ENCODE data around the gene EHD2. TPM values are rescaled to one million over a fixed set of nuclear protein-coding genes. Genes with fewer than 3 reads are reported as not detected.
"Not testable (repeated sequence)": the region's sequence is repeated elsewhere in the genome, so short reads cannot be mapped to it uniquely, and the experiment has no call there.

Gene EHD2
- total RNA-seq, 8 experiments from 2014 or later: 0.38 to 43.6 (median 4.8) TPM

DNA sequence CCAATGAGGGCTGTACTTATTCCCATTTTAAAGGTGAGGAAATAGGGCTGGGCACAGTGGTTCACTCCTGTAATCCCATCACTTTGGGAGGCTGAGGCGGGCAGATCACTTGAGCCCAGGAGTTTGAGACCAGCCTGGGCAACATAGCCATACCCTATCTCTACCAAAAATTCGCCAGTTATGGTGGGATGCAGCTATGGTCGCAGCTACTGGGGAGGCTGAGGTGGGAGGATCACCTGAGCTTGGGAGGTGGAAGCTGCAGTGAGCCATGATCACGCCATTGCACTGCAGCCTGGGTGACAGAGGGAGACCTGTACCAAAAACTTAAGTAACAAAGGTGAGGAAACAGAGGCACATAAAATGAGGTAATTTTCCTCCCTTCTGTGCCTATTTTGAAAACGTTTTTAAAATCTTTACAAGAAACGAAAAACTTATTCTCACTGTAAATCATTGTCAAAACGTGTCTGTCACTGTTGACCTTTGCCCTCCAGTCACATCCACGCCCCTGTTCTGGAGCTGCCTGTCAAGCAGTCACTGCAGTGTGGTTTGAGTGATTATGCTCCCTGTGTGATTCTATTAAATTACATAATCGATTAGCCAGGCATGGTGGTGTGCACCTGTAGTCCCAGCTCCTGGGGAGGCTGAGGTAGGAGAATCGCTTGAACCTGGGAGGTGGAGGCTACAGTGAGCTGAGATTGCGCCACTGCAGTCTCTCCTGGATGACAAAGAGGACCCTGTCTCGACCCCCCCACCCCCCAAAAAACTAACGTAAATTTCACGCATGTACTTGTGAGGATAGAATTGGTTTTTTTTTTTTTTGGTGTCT is 44.6 kb downstream of the EHD2 start:
- ATAC-seq (replicated peaks in 6 of 8): no peak
- H3K4me3 ChIP-seq: no peak overlapping the region
- H3K27ac ChIP-seq: no peak overlapping the region
- H3K4me1 ChIP-seq (replicated peaks in 1 of 2): no peaks in the 10 kb centered on the region
- in situ Hi-C loops (cut with MboI; ENCODE audit: low pct_unique_long_range_greater_than_20kb in 2 of 9, low sequenced_read_pairs in 9 of 9, unreplicated experiment in 9 of 9): no loop called here
- 60 to 100% (median 84%) methylated on average over 1 to 10 of the region's 14 CpGs for WGBS, 10 experiments

DNA sequence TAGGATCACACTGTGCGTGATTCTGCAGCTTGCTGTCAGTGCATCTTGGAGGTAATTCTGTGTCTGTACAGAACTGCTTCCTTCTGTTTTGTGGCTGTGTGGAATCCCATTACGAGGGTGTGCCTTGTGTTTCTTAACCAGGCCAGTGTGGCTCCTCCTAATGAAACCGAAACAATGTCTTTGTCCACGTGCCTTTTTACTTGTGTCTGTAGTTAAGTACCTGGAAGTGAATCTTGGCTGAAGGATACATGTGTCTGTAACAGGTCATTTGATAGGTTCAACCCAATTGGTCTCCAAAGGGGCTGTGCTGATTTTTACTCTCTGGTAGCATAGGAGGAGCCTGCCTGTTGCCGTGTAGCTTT is 45.2 kb downstream of the EHD2 start:
- Histone ChIP-seq H3K4me3 (no peak overlapping the region), H3K27ac (no peak overlapping the region), H3K4me1 (replicated peaks in 1 of 2) (no peaks in the 10 kb centered on the region)
- in situ Hi-C loops (cut with MboI; ENCODE audit: low pct_unique_long_range_greater_than_20kb in 2 of 9, low sequenced_read_pairs in 9 of 9, unreplicated experiment in 9 of 9): no loop called here
- WGBS, 10 experiments: 17 to 100% (median 98%) methylated on average over 1 to 5 of the region's 5 CpGs; no CpG with 5 or more reads in 1 of the 10 experiments
- ATAC-seq (replicated peaks in 6 of 8): peak in 1 of 8 experiments; percentile 42

DNA sequence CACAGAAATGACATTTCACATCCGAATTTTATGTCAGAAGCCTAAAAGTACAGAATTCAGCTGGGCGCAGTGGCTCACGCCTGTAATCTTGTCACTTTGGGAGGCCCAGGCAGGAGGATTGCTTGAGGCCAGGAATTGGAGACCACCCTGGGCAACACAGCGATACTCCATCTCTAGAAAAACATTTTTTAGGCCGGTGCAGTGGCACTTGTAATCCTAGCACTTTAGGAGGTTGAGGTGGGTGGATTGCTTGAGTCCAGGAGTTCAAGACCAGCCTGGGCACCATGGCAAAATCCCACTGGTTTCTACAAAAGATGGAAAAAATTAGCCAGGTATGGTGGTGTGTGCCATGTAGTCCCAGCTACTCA is 47.4 kb downstream of the EHD2 start:
- 80 to 100% (median 98%) methylated on average over 1 to 5 of the region's 5 CpGs; no CpG with 5 or more reads in 3 of the 10 experiments for WGBS, 10 experiments
- no peak for ATAC-seq (replicated peaks in 6 of 8)
- Histone ChIP-seq H3K4me1 (replicated peaks in 1 of 2) (no peaks in the 10 kb centered on the region), H3K27ac (no peak overlapping the region), H3K4me3 (no peak overlapping the region)
- in situ Hi-C loops (cut with MboI; ENCODE audit: low pct_unique_long_range_greater_than_20kb in 2 of 9, low sequenced_read_pairs in 9 of 9, unreplicated experiment in 9 of 9): no loop called here

DNA sequence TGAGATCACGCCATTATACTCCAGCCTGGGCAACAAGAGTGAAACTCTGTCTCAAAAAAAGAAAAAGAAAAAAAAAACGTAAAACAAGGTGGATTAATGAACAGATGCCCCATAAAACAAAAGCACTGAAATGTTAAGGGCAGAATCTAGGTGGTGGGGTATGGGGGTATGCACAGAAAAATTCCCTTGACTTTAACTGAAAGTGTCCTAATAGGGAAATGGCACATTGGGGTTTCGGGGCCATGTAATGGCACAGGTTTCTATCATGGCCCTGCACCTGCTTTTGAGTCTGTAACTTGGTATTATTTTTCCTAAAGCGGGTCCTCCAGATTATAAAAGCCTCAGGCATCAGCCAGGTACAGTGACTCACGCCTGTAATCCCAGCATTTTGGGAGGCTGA is 48.3 kb downstream of the EHD2 start:
- Histone ChIP-seq H3K27ac (no peak overlapping the region), H3K4me1 (replicated peaks in 1 of 2) (no peaks in the 10 kb centered on the region), H3K4me3 (no peak overlapping the region)
- WGBS, 10 experiments: 57 to 100% (median 100%) methylated on average over 1 to 3 of the region's 5 CpGs; no CpG with 5 or more reads in 1 of the 10 experiments
- in situ Hi-C loops (cut with MboI; ENCODE audit: low pct_unique_long_range_greater_than_20kb in 2 of 9, low sequenced_read_pairs in 9 of 9, unreplicated experiment in 9 of 9): no loop called here
- no peak for ATAC-seq (replicated peaks in 6 of 8)

DNA sequence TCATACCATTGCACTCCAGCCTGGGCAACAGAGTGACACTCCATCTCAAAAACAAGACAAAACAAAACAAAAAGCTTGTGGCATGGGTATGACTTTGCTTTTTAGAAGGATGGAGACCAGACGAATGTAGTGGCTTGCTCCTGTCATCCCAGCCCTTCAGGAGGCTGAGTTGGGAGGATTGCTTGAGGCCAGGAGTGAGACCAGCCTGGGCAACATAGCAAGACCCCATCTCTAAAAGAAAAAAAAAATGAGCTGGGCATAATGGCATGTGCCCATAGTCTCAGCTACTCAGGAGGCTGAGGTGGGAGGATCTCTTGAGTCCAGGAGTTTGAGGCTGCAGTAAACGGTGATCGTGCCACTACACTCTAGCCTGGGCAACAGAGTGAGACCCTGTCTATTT is 48.9 kb downstream of the EHD2 start:
- no peak for ATAC-seq (replicated peaks in 6 of 8)
- in situ Hi-C loops (cut with MboI; ENCODE audit: low pct_unique_long_range_greater_than_20kb in 2 of 9, low sequenced_read_pairs in 9 of 9, unreplicated experiment in 9 of 9): no loop called here
- Histone ChIP-seq H3K4me1 (replicated peaks in 1 of 2) (no peaks in the 10 kb centered on the region), H3K27ac (no peak overlapping the region), H3K4me3 (no peak overlapping the region)
- 40 to 100% (median 95%) methylated on average over 1 to 3 of the region's 3 CpGs; no CpG with 5 or more reads in 4 of the 10 experiments for WGBS, 10 experiments

GRCh38 chr19:47762615-47763308 is 49.5 kb downstream of the EHD2 start:
- H3K4me3 ChIP-seq: no peak overlapping the region
- in situ Hi-C loops (cut with MboI; ENCODE audit: low pct_unique_long_range_greater_than_20kb in 2 of 9, low sequenced_read_pairs in 9 of 9, unreplicated experiment in 9 of 9): no loop called here
- H3K4me1 ChIP-seq (replicated peaks in 1 of 2): no peaks in the 10 kb centered on the region
- ATAC-seq (replicated peaks in 6 of 8): peak in 2 of 8 experiments; percentile 5 to 9
- no peak overlapping the region for H3K27ac ChIP-seq
- WGBS, 10 experiments: 36 to 100% (median 84%) methylated on average over 1 to 17 of the region's 18 CpGs

DNA sequence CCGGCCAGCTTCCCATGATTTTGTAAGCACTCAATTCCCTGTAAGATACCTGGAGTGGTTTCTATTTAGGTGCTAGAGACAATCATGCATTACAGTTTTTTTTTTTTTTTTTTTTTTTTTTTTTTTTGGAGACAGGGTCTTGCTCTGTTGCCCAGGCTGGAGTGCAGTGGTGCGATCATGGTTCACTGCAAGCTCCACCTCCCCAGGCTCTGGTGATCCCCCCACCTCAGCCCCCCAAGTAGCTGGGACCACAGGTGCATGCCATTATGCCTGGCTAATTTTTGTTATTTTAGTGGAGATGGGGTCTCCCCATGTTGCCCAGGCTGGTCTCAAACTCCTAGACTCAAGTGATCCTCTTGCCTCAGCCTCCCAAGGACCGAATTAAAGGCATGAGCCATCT is 51.5 kb downstream of the EHD2 start:
- in situ Hi-C loops (cut with MboI; ENCODE audit: low pct_unique_long_range_greater_than_20kb in 2 of 9, low sequenced_read_pairs in 9 of 9, unreplicated experiment in 9 of 9); H3K4me1 ChIP-seq (replicated peaks in 1 of 2); H3K27ac ChIP-seq; ATAC-seq (replicated peaks in 6 of 8); H3K4me3 ChIP-seq: not testable (repeated sequence)
- 60 to 100% (median 80%) methylated on average over 1 to 3 of the region's 3 CpGs; no CpG with 5 or more reads in 5 of the 10 experiments for WGBS, 10 experiments

- H3K4me1 ChIP-seq (replicated peaks in 1 of 2): peaks cover 0 to 5% of the 10 kb centered on the region in 2 donors
- H3K27ac ChIP-seq: no peak overlapping the region
- 0 to 100% methylated on average over 1 to 2 of the region's 19 CpGs; no CpG with 5 or more reads in 8 of the 10 experiments for WGBS, 10 experiments
- peak; percentile 59 to 84 (median 76) for ATAC-seq (replicated peaks in 6 of 8)
- no peak overlapping the region for H3K4me3 ChIP-seq
- in situ Hi-C loops (cut with MboI; ENCODE audit: low pct_unique_long_range_greater_than_20kb in 2 of 9, low sequenced_read_pairs in 9 of 9, unreplicated experiment in 9 of 9): no loop called here
Measured at GRCh38 chr19:47765523-47766358, 52.5 kb downstream of the EHD2 start.

- WGBS, 10 experiments: 100% methylated on average over 3 of the region's 7 CpGs; no CpG with 5 or more reads in 9 of the 10 experiments
- Histone ChIP-seq H3K27ac (no peak overlapping the region), H3K4me3 (no peak overlapping the region), H3K4me1 (replicated peaks in 1 of 2) (peaks cover 0 to 5% of the 10 kb centered on the region in 2 donors)
- in situ Hi-C loops (cut with MboI; ENCODE audit: low pct_unique_long_range_greater_than_20kb in 2 of 9, low sequenced_read_pairs in 9 of 9, unreplicated experiment in 9 of 9): no loop called here
- no peak for ATAC-seq (replicated peaks in 6 of 8)
Measured at GRCh38 chr19:47766359-47766620, 53.1 kb downstream of the EHD2 start.

GRCh38 chr19:47766670-47767069 is 53.4 kb downstream of the EHD2 start:
- no peak for ATAC-seq (replicated peaks in 6 of 8)
- H3K4me1 ChIP-seq (replicated peaks in 1 of 2): peaks cover 0 to 5% of the 10 kb centered on the region in 2 donors
- H3K27ac ChIP-seq: no peak overlapping the region
- H3K4me3 ChIP-seq: no peak overlapping the region
- in situ Hi-C loops (cut with MboI; ENCODE audit: low pct_unique_long_range_greater_than_20kb in 2 of 9, low sequenced_read_pairs in 9 of 9, unreplicated experiment in 9 of 9): no loop called here
- 17 to 100% (median 87%) methylated on average over 1 to 6 of the region's 7 CpGs; no CpG with 5 or more reads in 5 of the 10 experiments for WGBS, 10 experiments

GRCh38 chr19:47767349-47767748 is 54.1 kb downstream of the EHD2 start:
- Histone ChIP-seq H3K27ac (no peak overlapping the region), H3K4me3 (no peak overlapping the region), H3K4me1 (replicated peaks in 1 of 2) (peaks cover 0 to 5% of the 10 kb centered on the region in 2 donors)
- no peak for ATAC-seq (replicated peaks in 6 of 8)
- WGBS, 10 experiments: 43 to 100% (median 100%) methylated on average over 1 to 2 of the region's 2 CpGs; no CpG with 5 or more reads in 5 of the 10 experiments
- in situ Hi-C loops (cut with MboI; ENCODE audit: low pct_unique_long_range_greater_than_20kb in 2 of 9, low sequenced_read_pairs in 9 of 9, unreplicated experiment in 9 of 9): no loop called here

- in situ Hi-C loops (cut with MboI; ENCODE audit: low pct_unique_long_range_greater_than_20kb in 2 of 9, low sequenced_read_pairs in 9 of 9, unreplicated experiment in 9 of 9): no loop called here
- no peak for ATAC-seq (replicated peaks in 6 of 8)
- 100% methylated on average over 1 to 2 of the region's 2 CpGs; no CpG with 5 or more reads in 8 of the 10 experiments for WGBS, 10 experiments
- Histone ChIP-seq H3K27ac (no peak overlapping the region), H3K4me3 (no peak overlapping the region), H3K4me1 (replicated peaks in 1 of 2) (peaks cover 0 to 5% of the 10 kb centered on the region in 2 donors)
Measured at GRCh38 chr19:47768604-47769003, 55.4 kb downstream of the EHD2 start.

- in situ Hi-C loops (cut with MboI; ENCODE audit: low pct_unique_long_range_greater_than_20kb in 2 of 9, low sequenced_read_pairs in 9 of 9, unreplicated experiment in 9 of 9): no loop called here
- no peak overlapping the region for H3K4me3 ChIP-seq
Measured at GRCh38 chr19:47769534-47769933, 56.3 kb downstream of the EHD2 start.

More at GRCh38 chr19:47769534-47769933, 56.3 kb downstream of the EHD2 start:
- 67 to 100% (median 94%) methylated on average over 1 to 3 of the region's 3 CpGs for WGBS, 10 experiments
- Histone ChIP-seq H3K27ac (no peak overlapping the region), H3K4me1 (replicated peaks in 1 of 2) (peaks cover 5 to 14% of the 10 kb centered on the region in 2 donors)
- no peak for ATAC-seq (replicated peaks in 6 of 8)

Measured in motor neuron (in vitro differentiated cells).